ENCODE results near the gene CT45A9.
"Not testable (repeated sequence)": the region's sequence is repeated elsewhere in the genome, so short reads cannot be mapped to it uniquely, and the experiment has no call there.

CT45A9 gene

GRCh38 chrX:135871712-135872111 lies at the start of gene CT45A9:
Gene CT45A9, minus strand, starts transcription at chrX:135871812. Its CDS starts 3,751 bp downstream, at chrX:135868061.
- not testable (repeated sequence) for H3K4me3 ChIP-seq (ENCODE audit: low read depth, low read length)

- not testable (repeated sequence) for H3K4me3 ChIP-seq (ENCODE audit: low read depth, low read length)
These were observed 48.9 kb upstream of the CT45A9 start for GRCh38 chrX:135920516-135920915.

- no peak for TF ChIP-seq CTCF (IDR thresholded peaks at IDR 0.05; ENCODE audit: low read depth, low read length)
- no peak overlapping the region for H3K4me3 ChIP-seq (ENCODE audit: low read depth, low read length)
These were observed 42.8 kb upstream of the CT45A9 start for GRCh38 chrX:135914404-135914803.

- H3K4me3 ChIP-seq (ENCODE audit: low read depth, low read length), result no peak overlapping the region
- no peak for TF ChIP-seq CTCF (IDR thresholded peaks at IDR 0.05; ENCODE audit: low read depth, low read length)
These were observed 38.6 kb upstream of the CT45A9 start for GRCh38 chrX:135910251-135910650.

GRCh38 chrX:135893294-135893817 lies 21.7 kb upstream of the CT45A9 start, which contains the start of the genes CT45A10 and SAGE1:
Gene CT45A10, minus strand, starts transcription at chrX:135893444. Its CDS starts 8,100 bp downstream, at chrX:135885344.
Gene SAGE1, plus strand, starts transcription at chrX:135893716. Its CDS starts 2,527 bp downstream, at chrX:135896243.
- no peak within 1 kb of the TSS for H3K4me3 ChIP-seq (ENCODE audit: low read depth, low read length)
- TF ChIP-seq CTCF (IDR thresholded peaks at IDR 0.05; ENCODE audit: low read depth, low read length), result no peak

GRCh38 chrX:135892781-135893180 lies 21.2 kb upstream of the CT45A9 start:
- H3K4me3 ChIP-seq (ENCODE audit: low read depth, low read length), result no peak overlapping the region
- TF ChIP-seq CTCF (IDR thresholded peaks at IDR 0.05; ENCODE audit: low read depth, low read length), result no peak

- no peak for TF ChIP-seq CTCF (IDR thresholded peaks at IDR 0.05; ENCODE audit: low read depth, low read length)
- H3K4me3 ChIP-seq (ENCODE audit: low read depth, low read length), result no peak overlapping the region
These were observed 18.5 kb upstream of the CT45A9 start for GRCh38 chrX:135890087-135890585.

- H3K4me3 ChIP-seq (ENCODE audit: low read depth, low read length), result not testable (repeated sequence)
These were observed 17.4 kb upstream of the CT45A9 start for GRCh38 chrX:135888976-135889375.

GRCh38 chrX:135888230-135888629 lies 16.6 kb upstream of the CT45A9 start:
- H3K4me3 ChIP-seq (ENCODE audit: low read depth, low read length), result not testable (repeated sequence)

- H3K4me3 ChIP-seq (ENCODE audit: low read depth, low read length), result not testable (repeated sequence)
These were observed 11.1 kb upstream of the CT45A9 start for GRCh38 chrX:135882741-135883140.

GRCh38 chrX:135854438-135854837 lies 17.2 kb downstream of the CT45A9 start, which contains the start of gene CT45A8:
Gene CT45A8, minus strand, starts transcription at chrX:135854538. Its CDS starts 3,755 bp downstream, at chrX:135850783.
- not testable (repeated sequence) for H3K4me3 ChIP-seq (ENCODE audit: low read depth, low read length)

- H3K4me3 ChIP-seq (ENCODE audit: low read depth, low read length), result not testable (repeated sequence)
These were observed 34.4 kb downstream of the CT45A9 start, which contains the start of gene CT45A7 for GRCh38 chrX:135837180-135837579. Gene CT45A7, minus strand, starts transcription at chrX:135837280. Its CDS starts 3,747 bp downstream, at chrX:135833533.

- H3K4me3 ChIP-seq (ENCODE audit: low read depth, low read length), result not testable (repeated sequence)
These were observed 51.7 kb downstream of the CT45A9 start, which contains the start of gene CT45A2 for GRCh38 chrX:135819912-135820311. Gene CT45A2, minus strand, starts transcription at chrX:135820012. Its CDS starts 3,747 bp downstream, at chrX:135816265.

Data from WI38 (cell line).